Endothelial cell of hepatic sinusoid (primary cell): ENCODE results near the gene CAMTA1.
"Not testable (repeated sequence)": the region's sequence is repeated elsewhere in the genome, so short reads cannot be mapped to it uniquely, and the experiment has no call there.

Source experiments
- in situ Hi-C: cut with HindIII; loops from 2 replicates; pipeline ENCODE4 v1.10.0; 2017; ENCODE audit warnings: low sequenced_read_pairs

Gene CAMTA1

GRCh38 chr1:7315316-7315715, 530.1 kb downstream of the CAMTA1 start:
- in situ Hi-C loops = no loop called here

DNA sequence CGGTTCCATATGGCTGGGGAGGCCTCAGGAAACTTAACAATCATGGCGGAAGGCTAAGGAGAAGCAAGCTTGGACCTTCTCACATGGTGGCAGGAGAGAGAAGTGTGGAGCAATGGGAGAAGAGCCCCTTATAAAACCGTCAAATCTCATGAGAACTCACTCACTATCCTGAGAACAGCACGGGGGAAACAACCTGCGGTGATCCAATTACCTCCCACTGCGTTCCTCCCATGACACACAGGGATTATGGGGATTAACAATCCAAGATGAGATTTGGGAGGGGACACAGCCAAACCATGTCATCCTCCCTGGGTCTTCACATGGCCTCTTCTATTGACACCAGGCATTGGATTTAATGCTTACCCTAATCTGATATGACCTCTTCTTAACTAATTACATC, 530.7 kb downstream of the CAMTA1 start:
- in situ Hi-C loops = no loop called here

DNA sequence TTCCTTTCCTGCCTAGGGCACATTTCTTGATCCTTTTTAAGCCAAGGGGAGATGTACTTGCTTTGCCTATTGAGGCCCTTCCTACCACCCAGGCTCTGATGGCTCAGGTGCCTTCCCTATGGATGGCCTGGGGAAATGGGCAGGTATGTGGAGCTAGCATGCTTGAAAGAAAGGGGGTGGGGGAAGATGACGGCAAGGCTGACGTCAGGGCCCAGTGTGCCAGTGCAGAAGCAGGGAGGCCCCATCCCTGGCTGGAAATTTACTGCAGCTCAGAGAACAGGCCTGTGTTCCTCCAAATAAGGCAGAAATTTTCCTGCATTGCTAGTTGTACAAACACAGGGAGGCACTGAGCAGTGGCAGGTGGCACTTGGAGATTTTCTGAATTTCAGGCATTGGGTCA, 532.6 kb downstream of the CAMTA1 start:
- in situ Hi-C loops = no loop called here

GRCh38 chr1:7319196-7319595, 533.9 kb downstream of the CAMTA1 start:
- in situ Hi-C loops = no loop called here

- in situ Hi-C loops = no loop called here
These were observed 535.4 kb downstream of the CAMTA1 start for GRCh38 chr1:7320661-7321060.

GRCh38 chr1:7322283-7322785, 537.1 kb downstream of the CAMTA1 start:
- in situ Hi-C loops = no loop called here

DNA sequence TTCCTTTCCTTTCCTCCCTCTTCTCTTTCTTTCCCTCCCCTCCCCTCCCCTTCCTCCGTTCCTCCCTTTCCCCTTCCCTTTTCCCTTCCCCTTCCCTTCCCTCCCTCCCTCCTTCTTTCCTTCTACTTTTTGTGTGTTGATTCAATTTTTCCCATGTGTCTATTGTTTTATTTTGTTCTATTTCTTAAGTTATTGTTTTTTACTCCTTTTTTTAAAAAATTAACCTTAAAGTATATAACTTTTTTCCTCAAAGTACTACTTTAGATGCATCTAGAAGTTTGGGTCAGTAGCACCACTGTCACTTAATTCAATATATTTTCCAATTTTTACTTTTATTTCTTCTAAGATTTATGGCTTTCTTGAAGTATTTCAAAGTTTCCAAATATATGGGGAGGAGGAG, 537.7 kb downstream of the CAMTA1 start:
- in situ Hi-C loops = no loop called here

DNA sequence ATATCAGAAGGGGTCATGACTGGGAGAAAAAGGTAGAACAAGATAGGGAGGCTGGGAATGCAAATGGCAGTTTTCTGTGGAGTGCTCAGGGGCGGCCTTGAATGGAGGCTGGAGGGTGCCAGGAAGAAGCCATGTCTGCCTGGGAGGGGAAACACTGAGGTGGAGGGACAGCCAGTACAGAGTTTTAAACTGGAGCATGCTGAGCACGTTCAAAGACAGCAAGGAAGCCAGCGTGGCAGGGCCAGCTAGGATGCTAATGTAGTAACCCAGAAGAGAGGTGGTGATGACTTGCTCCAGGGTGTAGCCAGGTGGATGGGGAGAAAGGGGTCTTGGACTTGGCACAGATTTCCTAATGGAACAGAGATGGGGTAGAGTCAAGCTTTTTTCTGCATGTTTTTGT, 540.0 kb downstream of the CAMTA1 start:
- in situ Hi-C loops = no loop called here

- in situ Hi-C loops = no loop called here
These were observed 541.1 kb downstream of the CAMTA1 start for GRCh38 chr1:7326366-7326765.

DNA sequence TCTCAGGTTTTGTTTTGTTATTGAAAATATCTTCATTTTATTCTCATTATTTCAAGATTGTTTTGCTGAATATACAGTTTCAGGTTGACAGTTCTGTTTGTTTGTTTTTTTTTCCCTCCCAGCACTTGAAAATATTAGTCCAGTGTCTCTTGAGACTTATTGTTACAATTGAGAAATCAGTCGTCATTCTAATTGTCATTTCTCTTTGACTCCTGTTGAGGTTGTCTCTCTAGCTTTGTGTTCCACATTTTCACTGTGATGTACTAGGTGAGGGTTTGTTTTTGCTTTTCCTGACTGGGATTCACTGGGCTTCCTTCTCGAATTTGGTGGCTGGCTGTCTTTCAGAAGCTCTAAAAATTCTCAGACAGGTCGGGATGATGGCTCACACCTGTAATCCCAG, 542.6 kb downstream of the CAMTA1 start:
- in situ Hi-C loops = no loop called here

GRCh38 chr1:7329868-7330615, 544.8 kb downstream of the CAMTA1 start:
- in situ Hi-C loops = no loop called here

DNA sequence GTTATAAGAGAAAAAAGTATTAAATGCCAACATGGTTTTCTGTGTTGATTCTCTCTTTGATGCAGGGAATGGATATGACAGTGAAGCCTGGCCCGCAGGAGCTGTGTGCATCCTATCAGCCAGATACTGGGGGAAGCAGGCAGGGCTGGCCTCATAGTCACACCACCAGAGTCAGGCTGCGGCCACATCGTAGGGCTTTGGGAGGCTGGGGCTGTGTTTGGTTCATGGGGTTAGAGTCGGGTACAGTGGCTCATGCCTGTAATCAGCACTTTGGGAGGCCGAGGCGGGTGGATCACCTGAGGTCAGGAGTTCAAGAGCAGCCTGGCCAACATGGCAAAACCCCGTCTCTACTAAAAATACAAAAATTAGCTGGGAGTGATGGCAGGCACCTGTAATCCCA, 545.5 kb downstream of the CAMTA1 start:
- in situ Hi-C loops = not testable (repeated sequence)

- in situ Hi-C loops = no loop called here
These were observed 546.8 kb downstream of the CAMTA1 start for GRCh38 chr1:7331926-7332535.

DNA sequence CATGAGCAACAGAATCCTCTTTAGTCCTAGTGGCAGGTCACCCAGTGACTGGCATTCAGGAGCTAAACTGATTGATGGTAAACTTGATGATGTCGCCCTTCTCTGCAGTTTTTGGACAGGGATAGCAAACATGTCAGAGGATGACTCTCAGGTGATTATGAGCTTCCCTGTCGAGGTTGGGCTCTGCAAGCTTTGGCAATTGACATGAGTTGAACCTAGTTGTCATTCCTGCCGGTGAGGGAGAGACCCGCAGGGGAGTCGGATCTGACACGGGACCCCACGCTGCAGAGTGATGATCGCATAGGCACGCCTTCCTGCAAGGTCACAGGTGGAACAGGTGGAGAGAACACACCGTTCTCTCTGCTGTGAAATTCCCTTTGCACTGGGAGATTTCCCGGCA, 547.8 kb downstream of the CAMTA1 start:
- in situ Hi-C loops = no loop called here

DNA sequence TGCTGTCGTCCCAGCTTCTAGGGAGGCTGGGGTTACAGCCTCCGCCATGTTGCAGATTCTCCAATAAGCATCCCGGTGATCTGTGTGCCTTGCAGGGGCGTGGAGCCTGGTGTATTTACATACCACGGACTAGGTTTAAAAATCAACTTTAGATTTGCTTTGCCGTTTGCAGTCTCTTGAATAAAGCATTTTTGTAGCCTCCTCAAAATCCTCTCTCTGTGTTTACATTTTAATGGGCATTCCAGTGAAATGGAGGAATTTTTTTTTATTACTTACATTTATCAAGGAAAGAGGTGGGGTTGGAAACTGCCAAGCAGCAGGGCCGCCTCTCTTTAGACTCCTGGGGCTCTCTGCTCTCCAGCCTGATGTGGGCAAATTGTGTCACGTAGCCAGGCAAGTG, 548.4 kb downstream of the CAMTA1 start:
- in situ Hi-C loops = no loop called here

- in situ Hi-C loops = no loop called here
These were observed 549.3 kb downstream of the CAMTA1 start for GRCh38 chr1:7334475-7335035.

DNA sequence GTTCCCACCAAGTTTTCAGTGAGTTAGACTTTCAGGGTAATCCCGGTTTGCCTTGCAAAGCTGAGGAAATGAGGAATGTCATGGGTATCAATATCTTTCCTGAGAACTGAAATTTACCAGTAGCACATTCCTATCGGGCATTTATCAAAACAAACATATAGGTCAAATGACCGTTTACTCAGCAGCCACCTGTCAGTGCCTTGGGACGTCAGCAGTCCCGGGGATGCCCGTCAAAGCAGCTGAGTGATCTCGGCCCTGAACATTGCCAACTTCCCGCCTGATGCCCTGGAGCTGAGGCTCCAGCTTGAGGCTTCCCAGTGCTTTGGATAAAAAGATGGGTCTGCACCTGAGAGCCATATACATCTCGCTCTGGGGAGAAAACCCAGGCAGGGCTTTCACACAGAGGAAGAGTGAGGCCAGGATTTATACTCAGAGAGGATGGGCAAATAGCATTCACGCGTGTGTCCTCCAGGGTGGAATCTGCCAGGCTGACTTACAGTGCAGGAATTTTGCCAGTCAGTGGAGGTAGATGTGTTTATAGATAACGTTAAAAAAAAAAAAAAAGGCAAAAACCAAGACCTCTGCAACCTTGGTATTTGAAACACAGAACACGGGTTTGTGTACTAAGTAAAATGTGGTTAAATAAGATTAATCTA, 550.1 kb downstream of the CAMTA1 start:
- in situ Hi-C loops = no loop called here

DNA sequence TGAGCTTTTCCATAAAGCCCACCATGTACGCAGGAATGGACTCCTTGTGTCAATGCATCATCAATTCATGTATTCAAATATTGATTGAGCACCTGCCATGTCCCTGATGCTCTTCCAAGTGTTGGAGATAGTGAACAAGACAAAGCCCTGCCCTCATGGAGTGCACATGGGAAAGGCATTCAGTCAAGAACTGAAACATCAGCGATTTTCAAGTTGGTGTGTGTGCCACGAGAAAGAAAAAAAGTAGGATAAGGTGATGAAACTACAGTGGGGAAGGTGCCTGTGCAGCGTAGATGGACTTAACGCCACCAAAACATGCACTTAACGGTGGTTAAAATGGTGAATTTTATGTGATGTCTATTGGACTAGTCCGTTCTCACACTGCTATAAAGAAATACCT, 553.2 kb downstream of the CAMTA1 start:
- in situ Hi-C loops = no loop called here

DNA sequence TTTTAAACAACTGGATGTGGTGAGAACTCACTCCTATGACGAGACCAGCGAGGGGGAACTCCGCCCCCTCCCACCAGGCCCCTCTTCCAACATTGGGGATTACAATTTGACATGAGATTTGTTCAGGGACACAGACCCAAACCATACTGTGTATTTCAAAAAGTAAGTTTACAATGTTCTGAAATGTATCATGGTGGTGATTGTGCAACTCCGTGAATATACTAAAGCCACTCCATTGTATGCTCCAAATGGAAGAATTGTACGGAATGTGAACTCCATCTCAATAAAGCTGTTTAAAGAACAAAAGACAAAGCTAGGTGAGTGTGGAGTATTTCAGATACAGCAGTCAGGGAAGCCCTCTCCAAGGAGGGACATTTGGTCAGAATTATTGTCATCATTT, 553.8 kb downstream of the CAMTA1 start:
- in situ Hi-C loops = no loop called here

- in situ Hi-C loops = no loop called here
These were observed 554.7 kb downstream of the CAMTA1 start for GRCh38 chr1:7339953-7340352.

DNA sequence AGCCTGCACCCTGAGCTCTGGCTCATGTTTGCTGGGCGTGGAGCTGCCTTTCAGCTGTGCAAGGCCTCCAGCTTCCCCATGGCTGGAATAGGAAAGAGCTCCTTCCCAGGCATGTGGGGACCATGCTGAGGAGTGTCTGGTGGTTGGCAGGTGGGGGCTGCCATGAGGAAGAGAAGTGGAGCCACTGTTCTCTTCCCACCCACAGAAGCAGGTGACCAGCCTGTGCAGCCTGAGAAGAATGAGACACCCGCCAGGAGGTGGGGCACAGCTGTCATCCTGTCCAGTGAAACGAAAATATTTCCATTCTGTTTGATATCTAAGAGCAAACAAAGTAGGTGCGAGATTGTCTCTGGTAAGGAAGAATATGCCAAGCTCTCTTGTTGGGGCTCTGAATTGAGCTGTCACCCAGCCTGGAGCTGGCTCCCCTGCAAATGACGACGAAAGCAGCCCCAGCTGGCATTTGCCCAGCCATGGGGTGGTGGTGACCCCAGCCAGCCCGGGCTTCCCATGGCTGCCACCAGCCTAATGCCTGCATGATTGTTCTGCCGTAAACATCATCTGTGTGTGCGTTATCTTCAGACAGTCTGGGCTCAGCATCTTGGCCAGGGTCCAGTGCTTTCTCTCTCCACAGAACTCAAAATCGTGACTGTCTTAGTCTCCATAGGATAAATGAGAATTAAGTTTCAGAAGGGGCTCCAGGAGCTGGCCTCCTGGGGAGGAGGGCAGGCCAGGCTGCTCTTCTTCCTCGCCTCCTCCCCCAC, 556.1 kb downstream of the CAMTA1 start:
- in situ Hi-C loops = no loop called here
